ENCODE measurements around the gene D2HGDH.

DNA sequence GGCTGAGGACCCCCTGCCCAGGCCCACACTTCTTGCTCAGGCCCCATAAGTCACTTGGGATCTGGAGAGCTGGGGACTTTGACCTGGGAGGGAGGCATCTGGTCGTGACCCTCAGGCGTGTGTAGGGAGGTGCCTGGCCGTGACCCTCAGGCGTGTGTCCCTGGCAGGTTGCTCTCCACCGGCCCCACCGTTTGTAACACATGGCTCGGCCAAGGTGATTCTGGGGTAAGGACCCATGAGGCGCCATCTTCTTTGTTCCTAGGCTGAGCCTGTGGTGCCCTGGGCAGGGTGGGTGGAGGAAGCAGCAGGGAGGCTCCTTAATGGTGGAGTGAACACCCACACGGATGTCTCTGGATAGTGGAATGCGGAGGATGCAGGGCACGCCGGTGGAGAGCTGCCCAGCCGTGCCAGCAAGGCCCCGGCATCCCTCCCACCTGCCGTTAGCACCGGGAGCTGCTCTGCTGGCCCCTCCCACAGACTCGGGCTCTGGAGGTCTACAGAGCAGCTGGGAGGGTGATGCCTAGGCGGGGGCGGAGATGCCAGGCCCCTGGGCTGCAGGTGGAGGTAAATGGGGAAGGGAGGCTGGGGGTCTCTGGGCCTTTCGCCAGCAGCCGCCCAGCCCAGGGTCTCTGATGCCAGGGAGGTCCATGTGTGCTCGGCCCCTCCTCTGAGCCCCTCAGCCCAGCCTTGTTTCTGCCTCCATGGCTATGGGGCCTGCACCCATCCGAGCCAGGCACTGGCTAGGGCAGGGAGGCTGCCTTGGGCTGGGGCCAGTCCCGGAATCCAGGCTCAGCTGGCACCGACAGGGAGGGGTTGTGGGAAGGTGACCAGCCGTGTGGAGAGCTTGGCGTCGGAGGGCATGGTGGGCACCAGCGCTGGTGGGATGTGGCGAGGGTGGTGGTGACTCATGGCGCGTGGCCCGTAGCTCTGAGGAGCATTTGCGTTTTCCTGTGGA, 41.1 kb downstream of the D2HGDH start:
- TF ChIP-seq, protein P1, sequence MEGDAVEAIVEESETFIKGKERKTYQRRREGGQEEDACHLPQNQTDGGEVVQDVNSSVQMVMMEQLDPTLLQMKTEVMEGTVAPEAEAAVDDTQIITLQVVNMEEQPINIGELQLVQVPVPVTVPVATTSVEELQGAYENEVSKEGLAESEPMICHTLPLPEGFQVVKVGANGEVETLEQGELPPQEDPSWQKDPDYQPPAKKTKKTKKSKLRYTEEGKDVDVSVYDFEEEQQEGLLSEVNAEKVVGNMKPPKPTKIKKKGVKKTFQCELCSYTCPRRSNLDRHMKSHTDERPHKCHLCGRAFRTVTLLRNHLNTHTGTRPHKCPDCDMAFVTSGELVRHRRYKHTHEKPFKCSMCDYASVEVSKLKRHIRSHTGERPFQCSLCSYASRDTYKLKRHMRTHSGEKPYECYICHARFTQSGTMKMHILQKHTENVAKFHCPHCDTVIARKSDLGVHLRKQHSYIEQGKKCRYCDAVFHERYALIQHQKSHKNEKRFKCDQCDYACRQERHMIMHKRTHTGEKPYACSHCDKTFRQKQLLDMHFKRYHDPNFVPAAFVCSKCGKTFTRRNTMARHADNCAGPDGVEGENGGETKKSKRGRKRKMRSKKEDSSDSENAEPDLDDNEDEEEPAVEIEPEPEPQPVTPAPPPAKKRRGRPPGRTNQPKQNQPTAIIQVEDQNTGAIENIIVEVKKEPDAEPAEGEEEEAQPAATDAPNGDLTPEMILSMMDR (IDR thresholded peaks at IDR 0.05; ENCODE audit: low read depth, low read length, poor library complexity, severe bottlenecking), result no peak
- TF ChIP-seq EZH2phosphoT487 (IDR thresholded peaks at IDR 0.05; ENCODE audit: borderline replicate concordance, low read length), result no peak

All from DOHH2 (cell line).